ENCODE results near the gene SHROOM1.

DNA sequence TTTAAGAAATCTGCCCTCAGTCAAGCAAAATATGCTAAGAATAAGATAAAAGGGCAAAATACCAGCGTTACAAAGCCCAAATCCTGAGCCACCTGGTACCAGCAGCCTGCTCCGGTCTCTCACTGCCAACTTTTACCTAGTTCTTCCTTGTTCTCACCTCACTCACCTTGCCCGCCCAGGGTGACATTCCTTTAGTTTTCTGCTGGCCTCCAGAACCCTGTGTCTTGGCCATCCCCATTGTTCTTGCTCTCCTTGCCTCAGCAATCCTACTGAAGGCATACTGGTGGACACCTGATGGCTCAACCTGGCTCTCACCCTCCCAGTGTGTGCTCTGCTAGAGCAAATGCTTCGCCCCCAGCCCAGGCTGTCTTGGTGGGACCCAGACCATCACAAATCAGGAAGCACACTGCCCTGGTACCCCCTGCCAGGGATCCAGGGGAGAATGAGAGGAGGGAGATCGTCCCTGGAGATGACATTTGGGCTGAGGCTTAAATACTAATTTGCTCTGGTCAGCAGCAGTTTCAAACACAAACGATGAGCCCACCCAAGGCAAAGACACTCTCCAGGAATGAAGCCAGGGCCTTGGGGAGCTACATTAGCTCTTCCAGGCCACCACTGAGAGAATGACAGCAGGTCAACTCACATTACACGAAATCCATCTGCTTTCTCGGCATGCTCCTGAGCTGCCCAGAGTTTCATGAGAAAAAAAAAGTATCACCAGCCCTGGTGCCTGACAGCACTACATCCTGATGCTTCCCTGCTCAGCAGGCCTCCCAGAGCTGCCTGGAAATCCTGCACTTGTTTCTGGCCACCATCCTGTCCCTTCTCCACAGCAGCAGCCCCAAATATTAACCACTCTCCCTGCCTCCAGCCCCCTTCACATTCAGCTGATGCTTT lies 41.2 kb downstream of the SHROOM1 start:
- TF ChIP-seq, protein P1, sequence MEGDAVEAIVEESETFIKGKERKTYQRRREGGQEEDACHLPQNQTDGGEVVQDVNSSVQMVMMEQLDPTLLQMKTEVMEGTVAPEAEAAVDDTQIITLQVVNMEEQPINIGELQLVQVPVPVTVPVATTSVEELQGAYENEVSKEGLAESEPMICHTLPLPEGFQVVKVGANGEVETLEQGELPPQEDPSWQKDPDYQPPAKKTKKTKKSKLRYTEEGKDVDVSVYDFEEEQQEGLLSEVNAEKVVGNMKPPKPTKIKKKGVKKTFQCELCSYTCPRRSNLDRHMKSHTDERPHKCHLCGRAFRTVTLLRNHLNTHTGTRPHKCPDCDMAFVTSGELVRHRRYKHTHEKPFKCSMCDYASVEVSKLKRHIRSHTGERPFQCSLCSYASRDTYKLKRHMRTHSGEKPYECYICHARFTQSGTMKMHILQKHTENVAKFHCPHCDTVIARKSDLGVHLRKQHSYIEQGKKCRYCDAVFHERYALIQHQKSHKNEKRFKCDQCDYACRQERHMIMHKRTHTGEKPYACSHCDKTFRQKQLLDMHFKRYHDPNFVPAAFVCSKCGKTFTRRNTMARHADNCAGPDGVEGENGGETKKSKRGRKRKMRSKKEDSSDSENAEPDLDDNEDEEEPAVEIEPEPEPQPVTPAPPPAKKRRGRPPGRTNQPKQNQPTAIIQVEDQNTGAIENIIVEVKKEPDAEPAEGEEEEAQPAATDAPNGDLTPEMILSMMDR (IDR thresholded peaks at IDR 0.05) = no peak
- no peak for TF ChIP-seq POLR2A (IDR thresholded peaks at IDR 0.05)
- no peak for TF ChIP-seq EP300 (IDR thresholded peaks at IDR 0.05)
